ENCODE results near the gene ARSB. TPM values are rescaled to one million over a fixed set of nuclear protein-coding genes. Genes with fewer than 3 reads are reported as not detected.

The ARSB gene
- total and polyA plus RNA-seq, 8 donors = 0.58 to 35.6 (median 7.6) TPM

DNA sequence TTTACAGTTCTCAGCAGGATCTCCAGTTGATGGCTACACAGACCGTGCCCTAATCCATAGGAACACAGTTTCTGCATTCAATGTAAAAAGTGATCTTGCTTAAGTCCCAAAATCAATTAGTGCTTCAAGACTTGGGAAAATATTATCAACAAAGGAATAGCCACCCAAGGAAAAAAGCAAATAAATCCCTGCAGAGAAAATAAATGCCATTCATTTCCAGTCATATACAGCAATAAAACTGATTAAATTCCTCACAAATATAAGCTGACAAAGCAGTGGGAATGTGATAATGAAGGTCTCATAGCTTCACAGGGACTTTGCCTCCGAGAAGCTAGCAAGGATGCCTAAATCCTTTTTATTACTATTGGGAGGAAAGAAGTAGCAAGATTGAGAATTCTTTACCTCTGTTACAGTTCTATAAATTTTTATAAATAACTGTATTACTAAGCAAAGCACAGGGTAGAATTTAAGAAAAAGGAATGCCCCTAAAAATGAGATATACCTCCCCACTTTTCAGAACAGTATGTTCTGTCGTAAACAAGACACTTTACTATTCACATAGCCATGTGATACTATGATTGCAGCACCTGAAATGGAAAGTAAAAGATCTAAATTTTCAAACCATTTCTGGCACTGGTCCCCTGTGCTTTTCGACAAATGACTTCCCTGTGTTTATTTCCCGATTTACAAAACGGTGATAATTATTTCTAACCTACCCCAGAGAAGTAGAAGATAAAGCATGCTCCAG lies 59.8 kb downstream of the ARSB start:
- H3K4me3 ChIP-seq = no peak overlapping the region
- no peak for DNase-seq
- peak overlapping the region in 1 of 5 donors; percentile 41 for H3K27ac ChIP-seq

DNA sequence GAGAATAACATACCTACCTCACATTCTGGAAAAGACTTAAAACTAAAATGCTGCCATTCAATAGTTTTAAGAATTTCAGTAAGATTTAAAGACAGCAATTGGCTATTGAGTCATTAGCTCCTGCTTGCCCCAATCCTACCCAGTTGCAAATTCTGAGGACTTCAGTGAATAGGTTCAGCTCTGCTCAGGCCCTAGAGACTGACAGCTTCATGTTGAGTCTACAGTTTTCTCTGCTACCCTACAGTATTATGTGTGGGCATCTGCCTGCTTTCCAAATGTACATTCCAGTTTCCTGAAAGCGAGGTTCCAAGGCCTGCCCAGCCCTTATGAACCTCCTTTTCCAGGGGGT lies 61.5 kb downstream of the ARSB start:
- intact Hi-C loops (cut with DNase I; ENCODE audit: low total_unique reads) = no loop called here
- no peaks in the 10 kb centered on the region for H3K9me3 ChIP-seq
- DNase-seq = no peak
- peaks cover 0 to 8% (median 4%) of the 10 kb centered on the region in 4 donors for H3K4me1 ChIP-seq
- no peak overlapping the region for H3K27ac ChIP-seq
- 88 to 100% (median 89%) methylated on average over 1 of the region's 1 CpG for WGBS, 5 donors
- H3K36me3 ChIP-seq = no peaks in the 10 kb centered on the region
- no peaks in the 10 kb centered on the region for H3K27me3 ChIP-seq
- TF ChIP-seq POLR2AphosphoS5 (IDR thresholded peaks at IDR 0.05) (no peak), EP300 (IDR thresholded peaks at IDR 0.05) (no peak), POLR2A (IDR thresholded peaks at IDR 0.05) (no peak)
- TF ChIP-seq, protein P1, sequence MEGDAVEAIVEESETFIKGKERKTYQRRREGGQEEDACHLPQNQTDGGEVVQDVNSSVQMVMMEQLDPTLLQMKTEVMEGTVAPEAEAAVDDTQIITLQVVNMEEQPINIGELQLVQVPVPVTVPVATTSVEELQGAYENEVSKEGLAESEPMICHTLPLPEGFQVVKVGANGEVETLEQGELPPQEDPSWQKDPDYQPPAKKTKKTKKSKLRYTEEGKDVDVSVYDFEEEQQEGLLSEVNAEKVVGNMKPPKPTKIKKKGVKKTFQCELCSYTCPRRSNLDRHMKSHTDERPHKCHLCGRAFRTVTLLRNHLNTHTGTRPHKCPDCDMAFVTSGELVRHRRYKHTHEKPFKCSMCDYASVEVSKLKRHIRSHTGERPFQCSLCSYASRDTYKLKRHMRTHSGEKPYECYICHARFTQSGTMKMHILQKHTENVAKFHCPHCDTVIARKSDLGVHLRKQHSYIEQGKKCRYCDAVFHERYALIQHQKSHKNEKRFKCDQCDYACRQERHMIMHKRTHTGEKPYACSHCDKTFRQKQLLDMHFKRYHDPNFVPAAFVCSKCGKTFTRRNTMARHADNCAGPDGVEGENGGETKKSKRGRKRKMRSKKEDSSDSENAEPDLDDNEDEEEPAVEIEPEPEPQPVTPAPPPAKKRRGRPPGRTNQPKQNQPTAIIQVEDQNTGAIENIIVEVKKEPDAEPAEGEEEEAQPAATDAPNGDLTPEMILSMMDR (IDR thresholded peaks at IDR 0.05) = no peak
- H3K4me3 ChIP-seq = no peak overlapping the region

More for the DNA sequence above, 59.8 kb downstream of the ARSB start:
- no peaks in the 10 kb centered on the region for H3K36me3 ChIP-seq
- H3K4me1 ChIP-seq = peaks cover 0 to 8% (median 4%) of the 10 kb centered on the region in 4 donors
- no peaks in the 10 kb centered on the region for H3K9me3 ChIP-seq
- WGBS, 5 donors = 34 to 71% (median 52%) methylated on average over 6 of the region's 6 CpGs
- no peak for TF ChIP-seq POLR2AphosphoS5 (IDR thresholded peaks at IDR 0.05)
- no peak for TF ChIP-seq POLR2A (IDR thresholded peaks at IDR 0.05)
- no peak for TF ChIP-seq EP300 (IDR thresholded peaks at IDR 0.05)
- TF ChIP-seq, protein P1 (IDR thresholded peaks at IDR 0.05) = no peak
- H3K27me3 ChIP-seq = no peaks in the 10 kb centered on the region
- intact Hi-C loops (cut with DNase I; ENCODE audit: low total_unique reads) = no loop called here

DNA sequence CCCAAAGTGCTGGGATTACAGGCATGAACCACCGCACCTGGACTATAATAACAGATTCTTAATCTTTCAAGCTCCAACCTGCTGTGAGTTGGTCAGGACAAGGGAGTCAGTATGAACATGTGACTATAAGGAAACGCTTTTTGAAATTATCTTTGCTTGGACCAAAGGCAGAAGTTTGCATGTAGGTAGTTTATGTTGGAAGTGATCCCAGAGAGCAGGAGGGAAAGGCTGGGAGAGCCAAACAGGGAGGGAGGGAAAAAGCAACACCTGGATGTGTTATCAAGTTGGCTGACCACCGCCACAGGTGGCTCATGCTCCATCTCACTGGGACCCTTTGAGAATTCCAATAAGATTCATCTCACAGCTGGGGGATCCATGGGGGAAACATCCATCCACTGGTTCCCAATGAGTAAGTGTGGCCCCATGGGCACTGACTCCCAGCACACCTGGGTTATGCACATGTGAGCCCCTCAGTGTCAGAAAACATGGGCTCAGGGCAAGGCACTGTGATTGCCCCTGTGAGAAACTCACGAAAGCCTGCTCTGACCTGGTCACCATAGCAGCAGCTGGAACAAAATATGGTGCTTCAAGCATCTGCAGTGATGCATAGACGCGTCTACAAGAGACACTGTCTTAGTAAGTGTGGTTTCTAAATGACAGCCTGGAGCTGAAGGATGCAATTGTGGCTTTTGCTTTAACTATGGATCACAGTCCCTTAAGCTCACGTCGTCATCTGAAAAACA lies 62.1 kb downstream of the ARSB start:
- intact Hi-C loops (cut with DNase I; ENCODE audit: low total_unique reads) = no loop called here
- TF ChIP-seq POLR2A (IDR thresholded peaks at IDR 0.05) (no peak), EP300 (IDR thresholded peaks at IDR 0.05) (no peak), POLR2AphosphoS5 (IDR thresholded peaks at IDR 0.05) (no peak)
- TF ChIP-seq, protein P1 (IDR thresholded peaks at IDR 0.05) = no peak
- 68 to 89% (median 75%) methylated on average over 8 of the region's 8 CpGs for WGBS, 5 donors
- Histone ChIP-seq H3K4me3 (no peak overlapping the region), H3K9me3 (no peaks in the 10 kb centered on the region), H3K27me3 (no peaks in the 10 kb centered on the region), H3K4me1 (peaks cover 0 to 8% (median 4%) of the 10 kb centered on the region in 4 donors), H3K36me3 (no peaks in the 10 kb centered on the region), H3K27ac (peak overlapping the region in 3 of 5 donors; percentile 8 to 71 (median 20))
- peak in 1 of 2 donors; percentile 38 for DNase-seq

DNA sequence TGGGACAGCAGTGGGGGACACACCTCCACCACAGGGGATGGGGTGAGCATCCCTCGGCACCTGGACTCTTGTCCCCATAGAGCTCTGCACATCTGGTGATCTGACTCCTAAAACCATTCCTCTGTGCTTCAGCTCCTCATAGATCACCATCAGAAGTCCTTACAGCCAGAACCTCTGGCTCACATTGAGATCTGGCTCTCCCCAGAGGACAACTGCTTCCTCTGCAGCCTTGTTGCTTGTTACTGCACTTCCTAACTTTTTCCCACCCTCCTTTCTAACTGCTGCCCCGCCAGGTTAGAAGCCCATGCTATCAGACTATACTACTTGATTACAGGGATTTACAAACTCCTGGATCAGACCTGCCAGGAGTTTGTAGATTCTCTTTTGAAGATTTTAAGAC lies 64.5 kb downstream of the ARSB start:
- Histone ChIP-seq H3K27ac (no peak overlapping the region), H3K36me3 (no peaks in the 10 kb centered on the region), H3K4me1 (peaks cover 0 to 7% (median 3%) of the 10 kb centered on the region in 4 donors), H3K27me3 (no peaks in the 10 kb centered on the region), H3K4me3 (no peak overlapping the region), H3K9me3 (no peaks in the 10 kb centered on the region)
- 60 to 93% (median 70%) methylated on average over 1 to 2 of the region's 2 CpGs for WGBS, 5 donors
- TF ChIP-seq, protein P1 (IDR thresholded peaks at IDR 0.05) = peak in 2 of 7 experiments; percentile 3 to 19
- TF ChIP-seq EP300 (IDR thresholded peaks at IDR 0.05) = no peak
- intact Hi-C loops (cut with DNase I; ENCODE audit: low total_unique reads) = no loop called here
- peak in 1 of 2 donors; percentile 75 for DNase-seq
